Activated naive CD4-positive, alpha-beta T cell treated with anti-CD3 and anti-CD28 coated beads for 36 hours (primary cell): Measurements from ENCODE around the gene NUP62CL. TPM values are rescaled to one million over a fixed set of nuclear protein-coding genes. Genes with fewer than 3 reads are reported as not detected.
"Not testable (repeated sequence)": the region's sequence is repeated elsewhere in the genome, so short reads cannot be mapped to it uniquely, and the experiment has no call there.

Experiments used
- CTCF ChIA-PET: fragments of 350-600 bp; sonication (Branson Sonifier 250); formaldehyde crosslinking; loops from one replicate; lab custom pipeline; 2021; ENCODE audit warnings: antibody characterized with exemption; lab: Charles Lee
- DNase-seq: peaks from one replicate; pipeline ENCODE4 v3.0.0-alpha.2; 2020
- H3K27ac Mint-ChIP-seq: one replicate; pipeline ENCODE4 v1.8.0; 2021; ENCODE audit warnings: mild to moderate bottlenecking, mixed read lengths
- H3K27me3 Mint-ChIP-seq: one replicate; pipeline ENCODE4 v1.8.0; 2021; ENCODE audit warnings: low read depth, mixed read lengths
- H3K36me3 Mint-ChIP-seq: one replicate; pipeline ENCODE4 v1.8.0; 2021; ENCODE audit warnings: low read depth, mixed read lengths
- H3K4me1 Mint-ChIP-seq: one replicate; pipeline ENCODE4 v1.8.0; 2021; ENCODE audit warnings: low read depth, mixed read lengths
- H3K4me3 Mint-ChIP-seq: one replicate; pipeline ENCODE4 v1.8.0; 2021; ENCODE audit warnings: mild to moderate bottlenecking, moderate library complexity, mixed read lengths
- H3K9me3 Mint-ChIP-seq: one replicate; pipeline ENCODE4 v1.8.0; 2021; ENCODE audit warnings: mixed read lengths
- intact Hi-C: fragments of 100-400 bp; cut with micrococcal nuclease; formaldehyde crosslinking; loops from one replicate; pipeline ENCODE4 v1.15.1; 2023
- total RNA-seq, 2 experiments: library from RNA; stranded (reverse); gene quantifications; one replicate each; pipeline ENCODE4 v1.2.3, GENCODE V29; 2021

Gene NUP62CL
- total RNA-seq, 2 experiments from 2014 or later, result 3.6 TPM

DNA sequence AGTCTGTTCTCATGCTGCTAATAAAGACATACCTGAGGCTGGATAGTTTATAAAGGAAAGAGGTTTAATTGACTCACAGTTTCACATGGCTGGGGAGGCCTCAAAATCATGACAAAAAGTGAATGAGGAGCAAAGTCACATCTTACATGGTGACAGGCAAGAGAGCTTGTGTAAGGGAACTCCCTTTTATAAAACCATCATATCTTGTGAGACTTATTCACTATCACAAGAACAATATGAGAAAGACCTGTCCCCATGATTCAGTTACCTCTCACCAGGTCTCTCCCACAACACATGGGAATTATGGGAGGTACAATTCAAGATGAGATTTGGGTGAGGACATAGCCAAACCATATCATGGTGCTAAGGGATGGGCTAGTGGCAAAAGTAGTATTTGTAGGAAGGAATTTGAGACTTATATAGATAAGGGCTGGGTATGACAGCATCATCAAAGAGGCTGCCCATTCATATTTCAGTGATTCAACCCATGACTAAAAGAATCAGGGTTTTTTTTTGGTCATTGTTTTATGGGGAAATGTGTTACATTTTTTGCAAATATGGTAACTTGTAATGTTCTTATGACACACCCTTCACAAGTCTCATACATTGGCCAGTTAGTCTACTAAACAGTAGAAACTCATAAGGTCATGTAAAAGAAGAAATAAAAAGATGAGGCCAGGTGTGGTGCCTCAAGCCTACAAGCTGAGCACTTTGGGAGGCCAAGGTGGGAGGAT, 34.7 kb downstream of the NUP62CL start:
- Mint-ChIP-seq H3K27me3 (no peaks in the 10 kb centered on the region), H3K27ac (no peak overlapping the region), H3K4me3 (no peak overlapping the region), H3K36me3 (no peaks in the 10 kb centered on the region), H3K9me3 (no peaks in the 10 kb centered on the region), H3K4me1 (peaks cover 3% of the 10 kb centered on the region)
- CTCF ChIA-PET, result no interaction called here
- DNase-seq, result no peak
- intact Hi-C loops, result no loop called here

DNA sequence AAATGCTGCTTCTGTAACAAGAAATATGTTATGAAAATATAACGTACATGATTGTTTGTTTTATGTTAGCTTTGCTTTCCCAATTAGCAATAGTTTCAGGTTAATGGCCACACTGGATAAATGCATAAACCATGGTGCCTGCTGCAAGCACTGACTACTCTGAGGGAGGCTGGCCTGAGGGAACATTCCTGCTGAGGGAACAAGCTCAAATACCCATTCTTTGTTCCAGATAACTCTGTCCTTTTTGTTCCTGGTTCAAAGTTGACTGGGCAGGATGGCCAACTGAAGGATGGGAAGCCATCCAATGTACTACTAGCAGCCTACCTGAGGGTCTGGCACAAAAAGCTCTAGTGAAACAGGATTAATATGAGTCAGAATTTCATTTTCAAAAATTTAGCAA, 37.5 kb downstream of the NUP62CL start:
- H3K27ac Mint-ChIP-seq, result no peak overlapping the region
- H3K4me3 Mint-ChIP-seq, result no peak overlapping the region
- H3K36me3 Mint-ChIP-seq, result no peaks in the 10 kb centered on the region
- no peaks in the 10 kb centered on the region for H3K9me3 Mint-ChIP-seq
- intact Hi-C loops, result no loop called here
- peaks cover 3% of the 10 kb centered on the region for H3K4me1 Mint-ChIP-seq
- no peaks in the 10 kb centered on the region for H3K27me3 Mint-ChIP-seq
- no peak for DNase-seq
- CTCF ChIA-PET, result no interaction called here

DNA sequence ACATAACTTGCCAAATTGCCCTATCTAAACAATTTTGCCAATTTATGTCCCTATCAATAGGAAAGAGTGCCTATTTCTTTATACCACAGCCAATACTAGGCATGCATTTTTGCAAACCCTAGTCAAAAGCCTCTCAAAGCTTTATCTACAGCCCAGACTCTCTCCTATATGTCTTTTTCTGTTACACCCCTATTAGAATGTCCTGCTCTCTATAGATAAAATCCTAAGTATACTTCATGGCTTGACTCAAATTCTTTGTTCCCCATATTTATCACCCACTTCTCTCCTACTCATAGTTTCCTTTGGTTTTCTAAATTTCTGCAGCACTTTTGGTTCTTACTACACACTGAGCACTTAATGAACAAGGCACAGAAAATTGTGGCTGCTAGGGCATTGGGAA, 38.0 kb downstream of the NUP62CL start:
- H3K36me3 Mint-ChIP-seq, result no peaks in the 10 kb centered on the region
- CTCF ChIA-PET, result no interaction called here
- H3K4me3 Mint-ChIP-seq, result no peak overlapping the region
- DNase-seq, result no peak
- intact Hi-C loops, result no loop called here
- no peak overlapping the region for H3K27ac Mint-ChIP-seq
- H3K27me3 Mint-ChIP-seq, result no peaks in the 10 kb centered on the region
- H3K4me1 Mint-ChIP-seq, result peaks cover 3% of the 10 kb centered on the region
- no peaks in the 10 kb centered on the region for H3K9me3 Mint-ChIP-seq

DNA sequence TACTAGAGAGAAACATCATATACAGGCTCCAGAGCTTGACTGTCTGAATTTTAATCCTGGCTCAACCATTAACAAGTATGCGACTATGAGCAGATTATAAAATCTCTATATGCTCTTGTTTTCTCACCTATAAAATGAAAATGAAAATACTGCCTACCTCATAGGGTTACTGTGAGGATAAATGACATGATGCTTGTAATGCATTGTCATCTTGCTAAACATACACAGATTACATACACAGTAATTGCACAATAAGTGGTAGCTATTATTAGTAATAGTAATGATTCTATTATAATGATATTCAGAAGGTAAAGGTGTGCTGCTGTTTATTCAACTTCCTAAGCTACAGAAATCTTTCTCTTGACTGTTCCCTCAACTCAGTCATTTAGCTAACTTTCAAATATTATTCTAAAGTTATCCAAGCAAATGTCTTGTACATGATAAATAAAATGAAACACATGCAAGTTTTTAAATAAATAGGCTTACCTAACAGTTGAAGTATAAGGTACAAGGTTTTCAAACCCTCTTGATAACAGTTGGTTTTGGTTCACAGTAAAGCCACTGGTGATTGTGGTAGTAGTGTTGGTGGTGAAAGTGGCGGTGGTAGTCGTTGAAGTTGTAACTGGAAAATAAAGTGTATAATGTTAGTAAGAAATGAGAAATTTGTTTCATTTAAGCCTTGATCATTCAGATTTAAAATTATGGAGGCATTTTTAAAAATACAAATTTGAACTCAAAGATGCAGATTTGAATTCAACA, 38.9 kb downstream of the NUP62CL start:
- CTCF ChIA-PET, result no interaction called here
- no peaks in the 10 kb centered on the region for H3K9me3 Mint-ChIP-seq
- H3K4me3 Mint-ChIP-seq, result no peak overlapping the region
- H3K27me3 Mint-ChIP-seq, result no peaks in the 10 kb centered on the region
- H3K27ac Mint-ChIP-seq, result no peak overlapping the region
- intact Hi-C loops, result no loop called here
- no peaks in the 10 kb centered on the region for H3K36me3 Mint-ChIP-seq
- peaks cover 3% of the 10 kb centered on the region for H3K4me1 Mint-ChIP-seq
- no peak for DNase-seq

DNA sequence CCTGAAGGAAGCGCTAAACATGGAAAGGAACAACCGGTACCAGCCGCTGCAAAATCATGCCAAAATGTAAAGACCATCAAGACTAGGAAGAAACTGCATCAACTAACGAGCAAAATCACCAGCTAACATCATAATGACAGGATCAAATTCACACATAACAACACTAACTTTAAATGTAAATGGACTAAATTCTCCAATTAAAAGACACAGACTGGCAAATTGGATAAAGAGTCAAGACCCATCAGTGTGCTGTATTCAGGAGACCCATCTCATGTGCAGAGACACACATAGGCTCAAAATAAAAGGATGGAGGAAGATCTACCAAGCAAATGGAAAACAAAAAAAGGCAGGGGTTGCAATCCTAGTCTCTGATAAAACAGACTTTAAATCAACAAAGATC, 48.6 kb downstream of the NUP62CL start:
- intact Hi-C loops, result loop anchor here (5.0 to 10.0 kb wide), 2 partner anchors 40 to 673 kb away; partner anchors contain the start of gene RBM41
- H3K4me1 Mint-ChIP-seq, DNase-seq, H3K4me3 Mint-ChIP-seq, H3K27ac Mint-ChIP-seq, CTCF ChIA-PET, H3K36me3 Mint-ChIP-seq, H3K27me3 Mint-ChIP-seq, H3K9me3 Mint-ChIP-seq: not testable (repeated sequence)

DNA sequence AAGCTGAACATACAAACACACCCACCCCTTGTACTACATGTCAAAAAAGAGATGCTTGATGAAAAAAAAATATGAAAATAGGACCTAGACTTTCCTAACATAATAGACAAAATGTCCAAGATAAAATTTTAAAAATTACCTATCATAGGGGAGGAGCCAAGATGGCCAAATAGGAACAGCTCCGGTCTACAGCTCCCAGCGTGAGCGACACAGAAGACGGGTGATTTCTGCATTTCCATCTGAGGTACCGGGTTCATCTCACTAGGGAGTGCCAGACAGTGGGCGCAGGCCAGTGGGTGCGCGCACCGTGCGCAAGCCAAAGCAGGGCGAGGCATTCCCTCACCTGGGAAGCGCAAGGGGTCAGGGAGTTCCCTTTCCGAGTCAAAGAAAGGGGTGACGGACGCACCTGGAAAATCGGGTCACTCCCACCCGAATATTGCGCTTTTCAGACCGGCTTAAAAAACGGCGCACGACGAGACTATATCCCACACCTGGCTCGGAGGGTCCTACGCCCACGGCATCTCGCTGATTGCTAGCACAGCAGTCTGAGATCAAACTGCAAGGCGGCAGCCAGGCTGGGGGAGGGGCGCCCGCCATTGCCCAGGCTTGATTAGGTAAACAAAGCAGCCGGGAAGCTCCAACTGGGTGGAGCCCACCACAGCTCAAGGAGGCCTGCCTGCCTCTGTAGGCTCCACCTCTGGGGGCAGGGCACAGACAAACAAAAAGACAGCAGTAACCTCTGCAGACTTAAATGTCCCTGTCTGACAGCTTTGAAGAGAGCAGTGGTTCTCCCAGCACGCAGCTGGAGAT, 50.4 kb downstream of the NUP62CL start:
- H3K36me3 Mint-ChIP-seq, H3K27ac Mint-ChIP-seq, DNase-seq, H3K9me3 Mint-ChIP-seq, H3K4me1 Mint-ChIP-seq, H3K27me3 Mint-ChIP-seq: not testable (repeated sequence)
- H3K4me3 Mint-ChIP-seq, result peak overlapping the region; percentile 59
- CTCF ChIA-PET, result interaction anchor here (1.0 kb wide), 1 partner anchor 26 kb away, joined by 3 read pairs; no protein-coding TSS in a partner anchor
- intact Hi-C loops, result loop anchor here (5.0 to 10.0 kb wide), 2 partner anchors 39 to 671 kb away; partner anchors contain the start of gene RBM41

DNA sequence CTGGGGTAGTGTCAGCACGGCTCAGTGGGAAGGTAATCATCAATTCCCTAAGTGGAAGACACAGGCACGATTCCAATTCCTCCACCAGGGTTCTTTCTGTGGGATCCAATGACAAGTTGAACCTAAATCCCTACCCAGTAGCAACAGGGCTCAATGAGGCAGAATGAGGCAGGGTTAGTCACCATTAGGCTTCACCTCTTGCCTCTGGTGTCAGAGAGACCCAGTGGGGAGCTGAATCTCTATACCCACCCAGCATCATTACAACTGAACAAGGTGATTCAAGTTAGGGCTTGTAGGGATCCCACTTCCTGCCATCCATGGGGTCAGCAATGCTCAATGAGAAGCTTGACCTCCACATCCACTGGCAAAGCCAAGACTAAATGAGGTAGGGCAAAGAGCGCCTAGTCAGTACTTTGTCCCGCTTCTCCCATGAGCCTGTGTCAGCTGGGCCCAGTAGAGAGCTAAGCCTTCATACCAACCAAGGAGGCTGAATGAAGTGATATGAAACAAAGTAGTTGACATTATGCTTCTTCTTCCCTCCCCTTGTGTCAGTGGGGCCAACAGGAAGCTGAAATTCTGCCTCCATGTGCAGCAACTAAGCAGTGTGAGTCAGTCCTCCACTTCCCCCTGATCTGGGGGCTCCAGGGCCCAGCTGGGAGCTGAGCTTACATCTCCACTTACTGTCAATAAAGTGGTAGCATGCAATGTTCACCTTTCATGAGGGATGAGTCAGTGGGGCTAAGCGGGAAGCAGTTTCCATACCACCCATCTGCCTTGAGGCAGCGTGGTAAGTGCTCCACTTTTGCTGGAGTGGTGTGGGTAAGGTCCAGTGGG, 51.2 kb downstream of the NUP62CL start:
- CTCF ChIA-PET, result interaction anchor here (1.0 kb wide), 1 partner anchor 25 kb away, joined by 3 read pairs; no protein-coding TSS in a partner anchor
- H3K27ac Mint-ChIP-seq, result no peak overlapping the region
- H3K27me3 Mint-ChIP-seq, result no peaks in the 10 kb centered on the region
- no peaks in the 10 kb centered on the region for H3K9me3 Mint-ChIP-seq
- peaks cover 5% of the 10 kb centered on the region for H3K4me1 Mint-ChIP-seq
- intact Hi-C loops, result loop anchor here (5.0 to 10.0 kb wide), 2 partner anchors 38 to 670 kb away; partner anchors contain the start of gene RBM41
- no peaks in the 10 kb centered on the region for H3K36me3 Mint-ChIP-seq
- peak overlapping the region; percentile 59 for H3K4me3 Mint-ChIP-seq
- peak; percentile 56 for DNase-seq

DNA sequence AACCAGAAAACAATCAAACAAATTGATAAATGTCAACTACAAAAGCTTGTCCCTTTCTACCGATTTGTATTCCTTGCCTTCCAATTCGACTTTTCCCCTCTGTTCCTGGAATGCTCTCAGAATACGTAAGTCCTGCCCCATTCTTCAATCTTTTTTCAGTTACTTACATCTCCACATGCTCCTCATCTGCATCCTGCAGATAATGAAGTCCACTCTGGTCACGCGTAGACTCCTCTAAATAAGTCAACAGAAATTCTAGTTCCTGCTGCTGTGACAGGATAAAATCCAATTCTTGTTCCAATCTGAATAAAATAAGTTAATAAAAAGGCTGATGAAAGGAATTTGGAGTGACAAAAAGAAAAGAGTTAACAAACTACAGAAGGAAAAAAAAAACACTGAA, 53.2 kb downstream of the NUP62CL start:
- Mint-ChIP-seq H3K27ac (no peak overlapping the region), H3K4me1 (peaks cover 5% of the 10 kb centered on the region), H3K27me3 (no peaks in the 10 kb centered on the region), H3K36me3 (no peaks in the 10 kb centered on the region), H3K4me3 (no peak overlapping the region), H3K9me3 (no peaks in the 10 kb centered on the region)
- CTCF ChIA-PET, result no interaction called here
- DNase-seq, result no peak
- intact Hi-C loops, result loop anchor here (10.0 kb wide), 1 partner anchor 668 kb away; no protein-coding TSS in a partner anchor

DNA sequence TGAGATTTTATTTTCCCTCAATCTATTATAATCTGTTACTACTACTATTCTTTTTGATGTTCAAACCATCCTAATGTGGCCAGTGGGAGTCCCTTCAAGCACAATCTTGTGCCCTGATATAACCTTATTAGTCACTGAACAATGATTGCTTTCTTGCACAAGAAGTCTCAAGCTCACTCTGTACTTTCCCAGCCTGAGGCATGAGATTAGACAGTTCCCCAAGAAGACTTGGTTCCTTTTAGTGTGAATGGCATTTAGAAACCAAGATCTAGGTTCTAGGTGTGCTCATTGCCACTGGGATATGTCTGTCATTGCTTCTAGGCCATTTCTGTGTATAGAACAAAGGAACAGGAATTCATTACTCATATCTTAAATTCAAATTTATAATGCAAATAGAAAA, 59.6 kb downstream of the NUP62CL start:
- DNase-seq, result no peak
- CTCF ChIA-PET, result no interaction called here

DNA sequence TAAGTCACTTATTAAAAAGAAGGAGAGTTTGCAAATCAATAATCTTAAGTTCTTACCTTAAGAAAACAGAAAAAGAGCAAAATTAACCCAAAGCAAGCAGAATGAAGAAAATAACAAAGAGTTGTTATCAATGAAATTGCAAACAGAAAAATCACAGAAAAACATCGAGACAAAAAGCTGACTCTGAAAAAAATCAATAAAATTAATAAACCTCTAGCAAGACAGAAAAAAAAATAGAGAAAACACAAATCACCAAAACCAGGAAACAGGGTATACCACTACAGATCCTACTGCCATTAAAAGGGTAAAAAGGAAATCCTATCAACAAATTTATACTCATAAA, 70.3 kb downstream of the NUP62CL start:
- Mint-ChIP-seq H3K4me1 (peaks cover 9% of the 10 kb centered on the region), H3K36me3 (peaks cover 2% of the 10 kb centered on the region), H3K27me3 (no peaks in the 10 kb centered on the region), H3K27ac (peak overlapping the region; percentile 67), H3K4me3 (no peak overlapping the region), H3K9me3 (no peaks in the 10 kb centered on the region)
- intact Hi-C loops, result loop anchor here (1.0 kb wide), 1 partner anchor 18 kb away; the partner anchor contains the start of gene RBM41
- DNase-seq, result no peak
- CTCF ChIA-PET, result no interaction called here

More for the DNA sequence above, 59.6 kb downstream of the NUP62CL start:
- no peak overlapping the region for H3K27ac Mint-ChIP-seq
- no peaks in the 10 kb centered on the region for H3K36me3 Mint-ChIP-seq
- no peaks in the 10 kb centered on the region for H3K9me3 Mint-ChIP-seq
- H3K27me3 Mint-ChIP-seq, result no peaks in the 10 kb centered on the region
- H3K4me3 Mint-ChIP-seq, result no peak overlapping the region
- H3K4me1 Mint-ChIP-seq, result peaks cover 5% of the 10 kb centered on the region
- intact Hi-C loops, result no loop called here

DNA sequence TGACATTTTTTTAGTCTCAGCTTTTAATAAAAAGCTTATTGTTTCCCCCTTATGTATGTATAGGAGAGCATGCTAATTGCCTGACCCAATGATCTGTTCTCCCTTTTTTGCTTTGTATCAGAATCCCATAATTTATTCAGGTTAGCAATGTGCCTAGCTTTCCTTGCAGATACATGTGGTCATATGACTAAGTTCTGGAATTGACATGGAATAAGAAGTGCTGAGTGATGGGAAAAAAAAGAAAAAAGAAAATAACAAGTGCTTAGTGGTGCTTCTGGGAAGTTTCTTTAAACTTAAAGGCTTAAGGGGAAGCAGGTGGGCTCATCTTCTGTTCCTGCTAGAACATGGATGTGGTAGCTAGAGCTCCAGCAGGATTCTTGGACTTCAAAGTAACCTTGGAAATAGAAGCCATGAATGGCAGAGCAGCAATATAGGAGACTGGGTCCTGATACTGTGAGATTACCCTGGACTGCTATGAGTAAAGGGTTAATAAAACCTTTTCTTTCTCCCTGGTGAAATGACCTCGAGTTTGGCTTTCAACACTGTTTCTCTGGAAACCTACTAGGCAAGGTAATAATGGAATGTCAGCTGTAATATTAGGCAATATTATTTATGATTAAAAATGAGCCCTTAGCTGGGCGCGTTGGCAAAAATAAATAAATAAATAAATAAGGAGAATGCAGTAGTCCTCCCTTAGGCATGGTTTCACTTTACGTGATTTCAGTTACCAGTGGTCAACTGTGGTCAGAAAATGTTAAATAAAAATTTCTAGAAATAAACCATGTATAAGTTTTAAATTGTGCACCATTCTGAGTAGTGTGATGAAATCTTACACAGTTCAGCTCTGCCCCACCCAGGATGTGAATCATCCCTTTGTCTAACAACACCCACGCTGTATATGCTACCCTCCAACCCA, 70.9 kb downstream of the NUP62CL start:
- CTCF ChIA-PET, result no interaction called here
- intact Hi-C loops, result loop anchor here (1.0 kb wide), 1 partner anchor 17 kb away; the partner anchor contains the start of gene RBM41
- Mint-ChIP-seq H3K4me1 (peaks cover 9% of the 10 kb centered on the region), H3K27me3 (no peaks in the 10 kb centered on the region), H3K36me3 (peaks cover 2% of the 10 kb centered on the region), H3K4me3 (no peak overlapping the region), H3K9me3 (no peaks in the 10 kb centered on the region), H3K27ac (peak overlapping the region; percentile 67)
- peak; percentile 41 for DNase-seq
